ENCODE data around the gene TMEM236.

DNA sequence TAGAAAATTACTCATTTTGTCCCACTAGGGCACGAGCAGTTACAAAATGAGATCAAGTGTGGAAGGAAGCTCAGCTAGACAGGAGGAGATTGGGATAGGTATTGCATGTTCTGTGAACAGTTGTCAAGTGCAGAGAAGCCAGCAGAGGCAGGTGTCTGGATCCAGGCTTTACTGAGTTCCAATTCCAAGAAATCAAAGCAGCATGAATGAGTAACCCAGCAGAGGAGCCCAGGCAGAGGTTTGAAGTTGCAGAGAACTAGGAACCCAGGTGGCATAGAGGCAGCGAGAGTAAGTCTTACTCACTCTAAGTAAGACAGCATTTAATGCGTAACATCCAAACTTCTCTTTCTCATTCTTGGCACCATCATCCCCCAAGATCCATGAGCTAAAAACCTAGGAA, 68.9 kb downstream of the TMEM236 start:
- TF ChIP-seq, protein P1, sequence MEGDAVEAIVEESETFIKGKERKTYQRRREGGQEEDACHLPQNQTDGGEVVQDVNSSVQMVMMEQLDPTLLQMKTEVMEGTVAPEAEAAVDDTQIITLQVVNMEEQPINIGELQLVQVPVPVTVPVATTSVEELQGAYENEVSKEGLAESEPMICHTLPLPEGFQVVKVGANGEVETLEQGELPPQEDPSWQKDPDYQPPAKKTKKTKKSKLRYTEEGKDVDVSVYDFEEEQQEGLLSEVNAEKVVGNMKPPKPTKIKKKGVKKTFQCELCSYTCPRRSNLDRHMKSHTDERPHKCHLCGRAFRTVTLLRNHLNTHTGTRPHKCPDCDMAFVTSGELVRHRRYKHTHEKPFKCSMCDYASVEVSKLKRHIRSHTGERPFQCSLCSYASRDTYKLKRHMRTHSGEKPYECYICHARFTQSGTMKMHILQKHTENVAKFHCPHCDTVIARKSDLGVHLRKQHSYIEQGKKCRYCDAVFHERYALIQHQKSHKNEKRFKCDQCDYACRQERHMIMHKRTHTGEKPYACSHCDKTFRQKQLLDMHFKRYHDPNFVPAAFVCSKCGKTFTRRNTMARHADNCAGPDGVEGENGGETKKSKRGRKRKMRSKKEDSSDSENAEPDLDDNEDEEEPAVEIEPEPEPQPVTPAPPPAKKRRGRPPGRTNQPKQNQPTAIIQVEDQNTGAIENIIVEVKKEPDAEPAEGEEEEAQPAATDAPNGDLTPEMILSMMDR (IDR thresholded peaks at IDR 0.05; ENCODE audit: low read length): no peak
- TF ChIP-seq EZH2 (optimal IDR thresholded peaks at IDR 0.05; ENCODE audit: low read depth, low read length) (no peak), EZH2phosphoT487 (IDR thresholded peaks at IDR 0.05; ENCODE audit: low read length) (no peak)

Measured in MM.1S (cell line).